ENCODE measurements around the gene METTL27.

The METTL27 gene, protein sequence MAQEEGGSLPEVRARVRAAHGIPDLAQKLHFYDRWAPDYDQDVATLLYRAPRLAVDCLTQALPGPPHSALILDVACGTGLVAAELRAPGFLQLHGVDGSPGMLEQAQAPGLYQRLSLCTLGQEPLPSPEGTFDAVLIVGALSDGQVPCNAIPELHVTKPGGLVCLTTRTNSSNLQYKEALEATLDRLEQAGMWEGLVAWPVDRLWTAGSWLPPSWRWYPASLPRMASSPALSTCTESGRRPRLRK

DNA sequence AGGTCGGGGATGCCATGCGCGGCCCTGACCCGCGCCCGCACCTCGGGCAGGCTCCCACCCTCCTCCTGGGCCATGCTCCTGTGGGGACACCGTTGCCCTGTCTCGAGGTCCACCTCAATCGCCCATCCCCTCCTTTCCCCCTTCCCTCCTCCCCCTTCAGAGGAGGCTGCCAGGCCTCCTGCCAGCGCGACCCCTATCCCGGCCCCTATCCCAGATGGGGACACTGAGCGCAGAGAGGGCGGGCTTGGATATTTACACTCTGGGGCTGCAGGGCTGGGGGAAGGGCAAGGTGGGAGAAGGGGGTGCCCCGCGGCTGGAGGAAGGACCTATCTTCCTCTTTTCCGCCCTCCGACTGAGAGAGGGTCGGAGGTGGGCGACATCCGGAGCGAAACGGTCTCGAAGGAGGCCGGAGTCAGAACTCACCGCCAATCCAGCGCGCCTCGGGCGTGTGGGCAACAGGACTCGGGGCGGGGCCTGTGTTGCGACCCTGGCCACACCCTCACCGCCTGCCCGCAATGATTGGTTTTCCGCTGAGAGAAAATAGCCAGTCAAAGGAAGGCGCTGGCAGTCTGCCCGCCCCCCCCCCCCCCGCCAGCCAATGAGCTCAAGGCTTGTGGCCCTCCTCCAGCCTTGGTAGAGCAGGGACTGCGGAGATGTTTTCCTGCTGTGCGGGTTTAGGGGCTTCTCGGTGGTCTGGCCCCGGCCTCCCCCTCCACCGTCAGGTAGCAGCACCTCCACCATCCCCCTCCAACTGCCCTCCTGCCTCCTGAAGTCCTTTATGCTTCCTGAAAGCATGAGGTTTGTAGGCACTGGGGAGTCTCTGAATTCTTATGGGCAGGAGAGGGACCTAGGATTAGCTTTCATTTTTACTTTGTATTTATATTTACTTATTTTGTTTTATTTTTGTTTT lies at the start of gene METTL27:
Gene METTL27, minus strand, starts transcription at position 450 of the 910 bp plus-strand sequence. Its CDS starts 376 bp downstream, at position 74.
- TF ChIP-seq, protein P1, sequence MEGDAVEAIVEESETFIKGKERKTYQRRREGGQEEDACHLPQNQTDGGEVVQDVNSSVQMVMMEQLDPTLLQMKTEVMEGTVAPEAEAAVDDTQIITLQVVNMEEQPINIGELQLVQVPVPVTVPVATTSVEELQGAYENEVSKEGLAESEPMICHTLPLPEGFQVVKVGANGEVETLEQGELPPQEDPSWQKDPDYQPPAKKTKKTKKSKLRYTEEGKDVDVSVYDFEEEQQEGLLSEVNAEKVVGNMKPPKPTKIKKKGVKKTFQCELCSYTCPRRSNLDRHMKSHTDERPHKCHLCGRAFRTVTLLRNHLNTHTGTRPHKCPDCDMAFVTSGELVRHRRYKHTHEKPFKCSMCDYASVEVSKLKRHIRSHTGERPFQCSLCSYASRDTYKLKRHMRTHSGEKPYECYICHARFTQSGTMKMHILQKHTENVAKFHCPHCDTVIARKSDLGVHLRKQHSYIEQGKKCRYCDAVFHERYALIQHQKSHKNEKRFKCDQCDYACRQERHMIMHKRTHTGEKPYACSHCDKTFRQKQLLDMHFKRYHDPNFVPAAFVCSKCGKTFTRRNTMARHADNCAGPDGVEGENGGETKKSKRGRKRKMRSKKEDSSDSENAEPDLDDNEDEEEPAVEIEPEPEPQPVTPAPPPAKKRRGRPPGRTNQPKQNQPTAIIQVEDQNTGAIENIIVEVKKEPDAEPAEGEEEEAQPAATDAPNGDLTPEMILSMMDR (IDR thresholded peaks at IDR 0.05) = no peak

DNA sequence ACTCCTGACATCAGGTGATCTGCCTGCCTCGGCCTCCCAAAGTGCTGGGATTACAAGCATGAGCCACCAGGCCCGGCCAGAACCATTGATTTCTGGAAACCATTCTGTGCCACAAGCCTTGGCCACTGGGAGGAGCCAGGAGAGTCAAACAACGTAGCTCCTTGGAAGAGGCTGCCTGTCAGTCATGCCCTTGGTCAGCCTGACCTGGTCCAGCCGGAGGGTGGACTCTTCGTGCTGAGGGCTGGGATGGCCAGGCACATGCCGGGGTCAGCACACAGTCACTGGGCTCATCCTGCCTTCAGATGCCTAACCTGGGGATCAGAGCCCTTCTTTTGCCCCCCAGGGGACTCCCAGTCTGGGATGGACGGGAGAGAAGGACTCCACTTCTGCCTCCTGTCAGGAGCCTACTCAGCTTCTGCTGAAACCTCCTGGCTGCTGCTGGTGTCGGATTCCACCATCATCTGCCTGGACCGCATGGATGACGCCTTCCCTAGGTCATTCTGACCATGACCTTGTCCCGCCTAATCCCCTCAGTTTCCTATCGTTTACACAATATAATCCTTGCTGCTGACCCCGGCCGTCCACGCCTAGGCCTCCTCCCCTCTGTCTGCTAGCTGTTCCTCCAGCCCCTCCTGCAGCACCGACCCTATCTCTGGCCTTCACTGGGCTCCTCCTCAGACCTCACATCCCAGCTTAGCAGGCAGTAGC lies 49.0 kb upstream of the METTL27 start:
- TF ChIP-seq, protein P1 (IDR thresholded peaks at IDR 0.05) = no peak

DNA sequence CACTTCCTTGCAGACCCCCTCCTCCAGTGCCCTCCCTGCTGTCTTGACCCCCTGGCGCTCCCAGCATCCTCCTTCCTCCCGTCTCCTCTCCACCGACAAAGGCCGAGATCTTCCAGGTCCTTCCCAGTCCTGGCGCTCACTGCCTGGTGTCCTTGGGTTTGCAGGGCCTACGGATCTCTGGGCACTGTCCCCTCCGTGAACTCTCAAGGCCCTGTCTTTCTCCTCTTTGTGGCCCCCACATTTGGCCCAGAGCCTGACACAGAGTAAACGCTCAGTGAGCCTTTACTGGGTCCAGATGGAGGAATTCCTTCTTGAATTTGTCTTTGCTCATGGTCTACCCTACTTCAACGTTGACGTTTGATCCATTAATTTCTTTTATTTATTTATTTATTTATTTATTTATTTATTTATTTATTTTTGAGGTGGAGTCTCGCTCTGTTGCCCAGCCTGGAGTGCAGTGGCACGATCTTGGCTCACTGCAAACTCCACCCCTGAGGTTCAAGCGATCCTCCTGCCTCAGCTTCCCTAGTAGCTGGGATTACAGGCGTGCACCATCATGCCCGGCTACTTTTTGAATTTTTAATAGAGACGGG lies 48.3 kb upstream of the METTL27 start:
- TF ChIP-seq, protein P1 (IDR thresholded peaks at IDR 0.05) = no peak

DNA sequence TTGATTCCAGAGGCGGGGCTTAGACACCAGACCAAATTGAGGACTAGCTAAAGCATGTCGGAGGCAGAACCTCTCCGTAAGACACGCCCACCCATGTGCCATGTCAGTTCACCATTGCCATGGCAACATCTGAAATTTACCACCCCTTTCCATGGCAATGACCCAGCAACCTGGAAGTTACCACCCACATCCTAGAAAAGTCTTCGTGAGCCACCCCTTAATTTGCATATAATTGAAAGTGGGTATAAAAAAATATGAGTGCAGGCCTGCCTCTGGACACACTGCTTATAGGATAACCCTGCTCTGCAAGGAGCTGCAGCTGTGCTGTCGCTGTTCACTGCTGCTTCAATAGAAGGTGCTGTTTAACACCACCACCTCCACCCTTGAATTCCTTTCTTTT lies 46.6 kb upstream of the METTL27 start:
- TF ChIP-seq, protein P1 (IDR thresholded peaks at IDR 0.05) = no peak

DNA sequence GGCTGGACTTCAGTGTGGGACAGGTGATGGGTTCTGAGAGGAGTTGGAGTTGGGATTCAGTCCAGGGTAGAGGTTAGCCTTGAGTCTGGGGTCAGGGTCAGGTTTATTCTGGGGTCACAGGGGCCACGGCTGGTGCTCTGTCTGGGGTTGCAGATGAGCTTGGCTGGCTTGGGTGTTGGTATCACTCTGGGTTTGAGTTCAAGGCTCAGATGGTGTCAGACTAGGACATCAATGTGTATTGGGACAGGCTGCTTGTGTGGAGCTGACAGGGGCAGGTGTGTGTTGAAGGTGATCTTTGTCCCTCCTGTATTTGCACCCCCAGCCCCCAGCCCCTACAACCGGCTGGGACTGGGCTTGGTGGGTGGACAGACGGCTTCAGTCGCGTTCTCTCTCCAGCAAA lies 45.4 kb upstream of the METTL27 start:
- TF ChIP-seq, protein P1 (IDR thresholded peaks at IDR 0.05) = no peak

DNA sequence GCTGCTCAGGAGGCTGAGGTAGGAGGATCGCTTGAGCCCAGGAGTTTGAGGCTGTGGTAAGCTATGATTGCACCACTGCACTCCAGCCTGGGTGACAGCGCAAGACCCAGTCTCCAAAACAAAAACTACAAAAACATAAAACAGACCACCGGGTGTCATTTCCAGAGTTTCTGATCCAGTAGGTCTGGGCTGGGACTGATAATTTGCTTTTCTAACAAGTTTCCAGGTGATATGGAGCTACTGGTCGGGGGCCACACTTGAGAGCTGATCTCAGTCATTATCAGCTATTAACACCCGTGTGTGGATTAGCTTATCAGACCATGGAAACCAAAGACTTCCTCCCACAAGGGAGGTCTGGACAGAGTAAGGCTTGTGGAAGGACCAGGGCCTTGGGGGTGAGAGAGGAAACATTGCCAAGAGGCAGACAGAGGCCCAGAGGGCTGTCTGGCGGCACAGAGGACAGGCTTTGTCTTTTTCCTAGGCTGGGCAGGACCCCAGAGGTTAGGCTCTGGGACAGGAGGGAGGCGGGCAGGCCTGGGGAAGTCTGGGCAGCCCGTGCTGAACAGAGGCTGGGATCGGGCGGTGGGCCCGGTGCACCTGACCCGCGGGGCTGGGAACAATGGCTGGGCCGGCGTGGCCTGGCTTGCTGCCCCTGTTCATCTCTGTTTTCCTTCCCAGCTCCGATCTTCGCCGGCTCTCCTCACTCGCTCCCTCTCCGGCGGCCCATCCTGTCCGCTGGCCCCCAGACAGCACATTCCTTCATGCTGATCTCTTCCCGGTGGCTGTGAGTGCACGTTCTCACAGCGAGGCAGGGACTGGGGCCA lies 43.9 kb upstream of the METTL27 start:
- TF ChIP-seq, protein P1 (IDR thresholded peaks at IDR 0.05) = no peak
